ENCODE measurements around the gene DNHD1.

The DNHD1 gene

GRCh38 chr11:6481012-6481923, 15.8 kb upstream of the DNHD1 start, which contains the start of the genes ARFIP2 and TIMM10B:
Gene ARFIP2 (minus strand): TSS chr11:6481331. CDS start chr11:6480421, 910 bp downstream.
Gene TIMM10B (plus strand): TSS chr11:6481501. CDS start chr11:6481517, 16 bp downstream.
- H3K9me3 ChIP-seq (replicated peaks; ENCODE audit: insufficient read depth, low read length): no peaks in the 10 kb centered on the region
- 0 out of 2 replicates have a peak, but pooled peaks cover 12% of the 10 kb centered on the region for H3K36me3 ChIP-seq (replicated peaks; ENCODE audit: insufficient read depth, low read length)
- no peaks in the 10 kb centered on the region for H3K9me2 ChIP-seq (replicated peaks; ENCODE audit: insufficient read depth, low read length)
- peak within 1 kb of the TSS; percentile 98 for H3K4me3 ChIP-seq (ENCODE audit: low read length)
- peak within 1 kb of the TSS; percentile 77 for H2AFZ ChIP-seq (ENCODE audit: low read length)
- peaks cover 49% of the 10 kb centered on the region for H3K79me2 ChIP-seq (ENCODE audit: low read length)
- peaks cover 19% of the 10 kb centered on the region for H3K4me1 ChIP-seq (ENCODE audit: low read length)
- H3F3A ChIP-seq (ENCODE audit: insufficient read depth, low read length): 0 out of 2 replicates have a peak, but pooled peaks cover 3% of the 10 kb centered on the region
- no peak for TF ChIP-seq CTCF (IDR thresholded peaks at IDR 0.05; ENCODE audit: low read length)
- TF ChIP-seq EZH2phosphoT487 (IDR thresholded peaks at IDR 0.05; ENCODE audit: low read length): no peak
- no peak for TF ChIP-seq EZH2 (optimal IDR thresholded peaks at IDR 0.05; ENCODE audit: low read depth, low read length)
- peak; percentile 99 for DNase-seq
- peak within 1 kb of the TSS; percentile 97 for H3K4me2 ChIP-seq (ENCODE audit: low read depth, low read length)
- H3K27ac ChIP-seq (ENCODE audit: low read length): peak within 1 kb of the TSS; percentile 88
- H4K20me1 ChIP-seq (ENCODE audit: insufficient read depth, low read length): no peaks in the 10 kb centered on the region
- H3K9ac ChIP-seq (ENCODE audit: low read length): peak within 1 kb of the TSS; percentile 93
- H3K27me3 ChIP-seq (replicated peaks; ENCODE audit: insufficient read depth, low read length): no peaks in the 10 kb centered on the region

GRCh38 chr11:6481924-6482275, 15.2 kb upstream of the DNHD1 start:
- Histone ChIP-seq H3K4me3 (ENCODE audit: low read length) (peak overlapping the region; percentile 98), H3F3A (ENCODE audit: insufficient read depth, low read length) (0 out of 2 replicates have a peak, but pooled peaks cover 4% of the 10 kb centered on the region), H4K20me1 (ENCODE audit: insufficient read depth, low read length) (no peaks in the 10 kb centered on the region), H3K4me2 (ENCODE audit: low read depth, low read length) (peak overlapping the region; percentile 97), H3K36me3 (replicated peaks; ENCODE audit: insufficient read depth, low read length) (0 out of 2 replicates have a peak, but pooled peaks cover 12% of the 10 kb centered on the region), H3K79me2 (ENCODE audit: low read length) (peaks cover 49% of the 10 kb centered on the region), H3K9ac (ENCODE audit: low read length) (peak overlapping the region; percentile 93), H3K9me2 (replicated peaks; ENCODE audit: insufficient read depth, low read length) (no peaks in the 10 kb centered on the region), H3K4me1 (ENCODE audit: low read length) (peaks cover 19% of the 10 kb centered on the region), H3K27me3 (replicated peaks; ENCODE audit: insufficient read depth, low read length) (no peaks in the 10 kb centered on the region), H2AFZ (ENCODE audit: low read length) (peak overlapping the region; percentile 70), H3K27ac (ENCODE audit: low read length) (peak overlapping the region; percentile 88), H3K9me3 (replicated peaks; ENCODE audit: insufficient read depth, low read length) (no peaks in the 10 kb centered on the region)
- no peak for DNase-seq
- TF ChIP-seq EZH2phosphoT487 (IDR thresholded peaks at IDR 0.05; ENCODE audit: low read length) (no peak), EZH2 (optimal IDR thresholded peaks at IDR 0.05; ENCODE audit: low read depth, low read length) (no peak), CTCF (IDR thresholded peaks at IDR 0.05; ENCODE audit: low read length) (no peak)

- Histone ChIP-seq H3K27ac (ENCODE audit: low read length) (no peak overlapping the region), H2AFZ (ENCODE audit: low read length) (no peak overlapping the region), H3K9me2 (replicated peaks; ENCODE audit: insufficient read depth, low read length) (no peaks in the 10 kb centered on the region), H3K79me2 (ENCODE audit: low read length) (peaks cover 49% of the 10 kb centered on the region), H3K36me3 (replicated peaks; ENCODE audit: insufficient read depth, low read length) (0 out of 2 replicates have a peak, but pooled peaks cover 12% of the 10 kb centered on the region), H3F3A (ENCODE audit: insufficient read depth, low read length) (0 out of 2 replicates have a peak, but pooled peaks cover 4% of the 10 kb centered on the region), H3K27me3 (replicated peaks; ENCODE audit: insufficient read depth, low read length) (no peaks in the 10 kb centered on the region), H3K9me3 (replicated peaks; ENCODE audit: insufficient read depth, low read length) (no peaks in the 10 kb centered on the region), H4K20me1 (ENCODE audit: insufficient read depth, low read length) (no peaks in the 10 kb centered on the region), H3K4me3 (ENCODE audit: low read length) (peak overlapping the region; percentile 98), H3K4me2 (ENCODE audit: low read depth, low read length) (peak overlapping the region; percentile 97), H3K4me1 (ENCODE audit: low read length) (peaks cover 19% of the 10 kb centered on the region), H3K9ac (ENCODE audit: low read length) (peak overlapping the region; percentile 93)
- no peak for TF ChIP-seq CTCF (IDR thresholded peaks at IDR 0.05; ENCODE audit: low read length)
- TF ChIP-seq EZH2phosphoT487 (IDR thresholded peaks at IDR 0.05; ENCODE audit: low read length): no peak
- DNase-seq: no peak
These were observed 14.6 kb upstream of the DNHD1 start for GRCh38 chr11:6482441-6482840.

All from MM.1S (cell line).